Tibial nerve (tissue), 4 donors: ENCODE measurements around the gene SPECC1. TPM values are rescaled to one million over a fixed set of nuclear protein-coding genes. Genes with fewer than 3 reads are reported as not detected.

ENCODE experiments used
- DNase-seq, 2 donors: peaks; one replicate each; pipeline ENCODE4 v3.0.0-alpha.2; 2019; ENCODE audit warnings: low spot score in 2 of 2
- H3K27ac ChIP-seq, 4 donors: fragments of 200-600 bp; sonication (generic) in 3 of 4; one replicate each; pipeline ENCODE4 v1.5.1; 2017 to 2019; ENCODE audit warnings: mild to moderate bottlenecking in 1 of 4
- H3K27me3 ChIP-seq, 2 donors: fragments of 200-600 bp; sonication (generic) in 1 of 2; one replicate each; pipeline versions ENCODE4 v1.5.1 to v1.6.0; 2017 to 2019
- H3K36me3 ChIP-seq, 3 donors: fragments of 200-600 bp; sonication (generic); one replicate each; pipeline ENCODE4 v1.5.1; 2018 to 2019
- H3K4me1 ChIP-seq, 4 donors: fragments of 200-600 bp; sonication (generic) in 3 of 4; one replicate each; pipeline ENCODE4 v1.5.1; 2017 to 2019
- H3K4me3 ChIP-seq, 4 donors: fragments of 200-600 bp; sonication (generic) in 3 of 4; one replicate each; pipeline ENCODE4 v1.5.1; 2017 to 2019; ENCODE audit warnings: mild to moderate bottlenecking in 1 of 4, moderate library complexity in 1 of 4
- H3K9me3 ChIP-seq, 4 donors: fragments of 200-600 bp; sonication (generic) in 3 of 4; one replicate each; pipeline ENCODE4 v1.5.1; 2017 to 2019
- EP300 ChIP-seq, 2 donors: sonication (generic); formaldehyde crosslinking; IDR thresholded peaks; one replicate each; pipeline ENCODE4 v1.6.1; 2017; ENCODE audit warnings: antibody characterized with exemption in 2 of 2, mild to moderate bottlenecking in 1 of 2
- POLR2A ChIP-seq, 2 donors: fragments of 450-650 bp; IDR thresholded peaks; one replicate each; pipeline ENCODE4 v1.6.1; 2017; ENCODE audit warnings: antibody characterized with exemption in 2 of 2, mild to moderate bottlenecking in 2 of 2, moderate library complexity in 2 of 2
- WGBS, 2 donors: methylation state at CpG; one replicate each; pipeline ENCODE4 v1.1.5; 2018; 5-methylcytosine and 5-hydroxymethylcytosine counted together
- total RNA-seq, 4 donors: library from RNA; depleted of rRNA; stranded (reverse); fragments of >200 nt; gene quantifications; one replicate each; pipeline ENCODE4 v1.1.0, GENCODE V29; 2016
- TF ChIP-seq, protein P1 (sequence below), 5 experiments: fragments of 200-600 bp in 3 of 5; fragments of 450-650 bp in 2 of 5; sonication (generic) in 3 of 5; IDR thresholded peaks; one replicate each; pipeline ENCODE4 v1.5.1; 2016 to 2019; ENCODE audit warnings: antibody characterized with exemption in 5 of 5, mild to moderate bottlenecking in 3 of 5, moderate library complexity in 2 of 5

SPECC1 gene
- total RNA-seq, 4 donors from 2014 or later: 63.2 to 139 (median 98.1) TPM

DNA sequence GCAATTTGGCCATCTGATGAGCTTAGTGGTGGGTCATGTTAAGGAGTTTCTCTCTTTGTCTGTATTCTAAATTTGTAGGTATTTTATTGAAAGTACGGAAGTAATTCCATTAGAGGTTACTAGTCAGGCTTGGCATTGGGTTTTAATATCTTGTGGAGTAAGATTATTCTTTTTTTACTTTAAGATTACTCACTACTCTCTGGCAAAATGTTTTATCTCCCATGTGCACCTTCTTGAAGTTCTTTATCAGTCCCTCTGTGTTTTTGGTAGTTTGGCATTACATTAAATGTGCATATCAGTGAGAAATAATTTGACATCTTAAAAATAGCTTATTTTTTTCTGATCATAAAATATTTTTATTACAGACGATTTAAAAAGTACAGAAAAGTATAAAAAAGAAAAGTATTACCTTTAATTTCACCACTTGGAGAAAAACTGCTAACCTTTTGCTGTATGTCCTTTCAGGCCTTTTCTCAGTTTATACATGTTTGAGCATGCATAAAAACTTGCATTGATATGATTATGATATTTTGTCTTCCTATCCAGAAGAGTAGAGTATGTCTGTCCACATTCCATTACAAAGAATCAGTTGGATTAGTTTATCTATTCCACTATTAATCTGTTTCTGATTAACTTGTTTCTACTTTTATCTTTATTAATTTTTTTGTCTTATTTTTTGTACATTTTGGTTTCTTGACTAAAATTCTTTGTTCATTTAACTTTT is 198.3 kb downstream of the SPECC1 start:
- DNase-seq: no peak
- TF ChIP-seq, protein P1, sequence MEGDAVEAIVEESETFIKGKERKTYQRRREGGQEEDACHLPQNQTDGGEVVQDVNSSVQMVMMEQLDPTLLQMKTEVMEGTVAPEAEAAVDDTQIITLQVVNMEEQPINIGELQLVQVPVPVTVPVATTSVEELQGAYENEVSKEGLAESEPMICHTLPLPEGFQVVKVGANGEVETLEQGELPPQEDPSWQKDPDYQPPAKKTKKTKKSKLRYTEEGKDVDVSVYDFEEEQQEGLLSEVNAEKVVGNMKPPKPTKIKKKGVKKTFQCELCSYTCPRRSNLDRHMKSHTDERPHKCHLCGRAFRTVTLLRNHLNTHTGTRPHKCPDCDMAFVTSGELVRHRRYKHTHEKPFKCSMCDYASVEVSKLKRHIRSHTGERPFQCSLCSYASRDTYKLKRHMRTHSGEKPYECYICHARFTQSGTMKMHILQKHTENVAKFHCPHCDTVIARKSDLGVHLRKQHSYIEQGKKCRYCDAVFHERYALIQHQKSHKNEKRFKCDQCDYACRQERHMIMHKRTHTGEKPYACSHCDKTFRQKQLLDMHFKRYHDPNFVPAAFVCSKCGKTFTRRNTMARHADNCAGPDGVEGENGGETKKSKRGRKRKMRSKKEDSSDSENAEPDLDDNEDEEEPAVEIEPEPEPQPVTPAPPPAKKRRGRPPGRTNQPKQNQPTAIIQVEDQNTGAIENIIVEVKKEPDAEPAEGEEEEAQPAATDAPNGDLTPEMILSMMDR (IDR thresholded peaks at IDR 0.05): no peak
- no peak for TF ChIP-seq EP300 (IDR thresholded peaks at IDR 0.05)
- no peak for TF ChIP-seq POLR2A (IDR thresholded peaks at IDR 0.05)
- Histone ChIP-seq H3K9me3 (no peaks in the 10 kb centered on the region), H3K36me3 (peaks cover 0 to 31% (median 0%) of the 10 kb centered on the region in 3 donors), H3K4me3 (no peak overlapping the region), H3K4me1 (peaks cover 0 to 16% (median 0%) of the 10 kb centered on the region in 4 donors), H3K27ac (no peak overlapping the region), H3K27me3 (no peaks in the 10 kb centered on the region)
- WGBS, 2 donors: 82 to 85% methylated on average over 2 of the region's 2 CpGs

DNA sequence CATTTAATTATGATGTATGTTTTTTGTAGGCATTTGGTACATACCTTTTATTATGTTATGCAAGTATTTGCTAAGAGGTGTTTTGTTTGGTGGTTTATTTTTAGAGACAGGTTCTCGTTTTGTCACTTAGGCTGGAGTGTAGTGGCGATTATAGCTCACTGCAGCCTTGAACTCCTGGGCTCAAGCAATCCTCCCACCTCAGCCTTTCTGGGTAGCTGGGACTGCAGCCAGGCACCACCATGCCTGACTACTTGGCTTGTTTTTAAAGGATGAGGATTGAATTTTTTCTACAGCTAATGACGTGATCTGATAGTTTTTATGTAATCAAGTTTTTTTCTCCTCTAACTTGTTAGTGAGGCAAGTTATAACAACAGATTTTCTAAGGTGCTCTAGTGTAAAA is 199.6 kb downstream of the SPECC1 start:
- no peak for DNase-seq
- Histone ChIP-seq H3K36me3 (peaks cover 0 to 31% (median 0%) of the 10 kb centered on the region in 3 donors), H3K27me3 (no peaks in the 10 kb centered on the region), H3K9me3 (no peaks in the 10 kb centered on the region), H3K27ac (no peak overlapping the region), H3K4me3 (no peak overlapping the region), H3K4me1 (peaks cover 0 to 16% (median 0%) of the 10 kb centered on the region in 4 donors)
- 77 to 84% methylated on average over 3 of the region's 3 CpGs for WGBS, 2 donors
- no peak for TF ChIP-seq EP300 (IDR thresholded peaks at IDR 0.05)
- TF ChIP-seq, protein P1 (IDR thresholded peaks at IDR 0.05): no peak
- no peak for TF ChIP-seq POLR2A (IDR thresholded peaks at IDR 0.05)

DNA sequence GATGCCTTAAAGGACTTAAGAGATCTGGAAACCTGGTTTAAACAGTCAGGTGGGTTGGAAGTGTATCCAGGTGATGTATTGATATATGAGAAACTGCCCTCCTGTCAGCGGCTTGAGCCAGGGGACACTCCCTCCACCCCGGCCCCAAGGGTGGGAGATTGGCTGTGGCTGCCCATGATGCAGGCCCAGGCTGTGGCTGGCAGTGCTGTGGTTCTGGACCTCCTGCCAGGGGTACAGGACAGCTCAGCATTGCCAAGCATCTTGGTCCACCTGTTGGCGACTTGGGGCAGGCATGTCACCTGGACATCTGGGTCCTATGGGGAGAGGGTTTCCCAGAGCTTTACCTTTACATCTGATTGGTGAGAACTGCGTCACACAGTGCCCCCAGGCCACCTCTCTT is 201.0 kb downstream of the SPECC1 start:
- no peaks in the 10 kb centered on the region for H3K27me3 ChIP-seq
- 91 to 95% methylated on average over 4 of the region's 4 CpGs for WGBS, 2 donors
- no peak overlapping the region for H3K4me3 ChIP-seq
- peaks cover 0 to 16% (median 0%) of the 10 kb centered on the region in 4 donors for H3K4me1 ChIP-seq
- TF ChIP-seq EP300 (IDR thresholded peaks at IDR 0.05): no peak
- TF ChIP-seq POLR2A (IDR thresholded peaks at IDR 0.05): no peak
- TF ChIP-seq, protein P1 (IDR thresholded peaks at IDR 0.05): no peak
- no peaks in the 10 kb centered on the region for H3K9me3 ChIP-seq
- H3K36me3 ChIP-seq: peaks cover 0 to 21% (median 0%) of the 10 kb centered on the region in 3 donors
- no peak for DNase-seq
- H3K27ac ChIP-seq: no peak overlapping the region

DNA sequence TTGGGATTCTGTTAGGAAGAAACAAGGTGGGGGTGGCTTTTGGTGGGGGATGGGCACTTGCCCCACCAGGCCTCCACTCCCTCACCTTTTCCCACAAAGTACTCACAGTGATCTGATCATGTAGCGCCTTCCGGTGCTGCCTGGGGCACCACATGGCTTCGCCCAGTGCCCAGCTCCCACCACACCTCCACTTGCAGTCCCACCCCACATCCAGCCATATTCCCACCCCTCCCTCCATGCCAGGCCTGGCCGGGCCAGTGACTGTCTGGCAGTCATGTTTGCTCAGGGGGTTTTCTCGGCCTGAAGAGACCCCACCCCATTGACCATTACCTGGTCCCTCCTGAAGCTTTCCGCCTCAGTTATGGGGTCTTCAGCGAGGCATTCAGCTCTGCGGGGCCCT is 201.5 kb downstream of the SPECC1 start:
- no peaks in the 10 kb centered on the region for H3K9me3 ChIP-seq
- no peak for DNase-seq
- no peak overlapping the region for H3K27ac ChIP-seq
- TF ChIP-seq, protein P1 (IDR thresholded peaks at IDR 0.05): no peak
- TF ChIP-seq EP300 (IDR thresholded peaks at IDR 0.05) (no peak), POLR2A (IDR thresholded peaks at IDR 0.05) (no peak)
- no peaks in the 10 kb centered on the region for H3K27me3 ChIP-seq
- H3K4me1 ChIP-seq: peaks cover 0 to 16% (median 0%) of the 10 kb centered on the region in 4 donors
- WGBS, 2 donors: 95% methylated on average over 8 of the region's 8 CpGs
- peaks cover 0 to 21% (median 0%) of the 10 kb centered on the region in 3 donors for H3K36me3 ChIP-seq
- no peak overlapping the region for H3K4me3 ChIP-seq

DNA sequence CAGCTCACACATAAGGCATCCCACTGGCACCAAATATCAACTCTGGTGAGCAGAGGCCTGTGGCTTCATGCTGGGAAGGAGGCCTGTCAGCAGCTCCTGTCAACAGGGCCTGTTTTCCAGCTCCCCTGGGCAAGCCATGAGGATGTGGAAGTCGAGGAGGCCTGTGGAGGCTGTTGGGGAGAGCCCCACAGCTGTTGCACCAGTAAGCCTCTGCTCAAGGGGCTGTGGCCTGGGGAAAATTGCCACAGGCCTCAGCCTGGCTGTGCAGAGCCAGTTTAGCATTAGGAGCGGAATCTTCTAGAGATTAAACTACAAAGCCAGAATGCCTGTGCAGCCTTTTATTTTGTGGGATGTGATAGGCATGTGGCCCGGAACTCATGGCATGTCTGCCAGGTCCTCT is 202.1 kb downstream of the SPECC1 start:
- Histone ChIP-seq H3K4me1 (peaks cover 0 to 9% (median 0%) of the 10 kb centered on the region in 4 donors), H3K36me3 (peaks cover 0 to 21% (median 0%) of the 10 kb centered on the region in 3 donors), H3K27ac (no peak overlapping the region), H3K9me3 (no peaks in the 10 kb centered on the region), H3K27me3 (no peaks in the 10 kb centered on the region), H3K4me3 (no peak overlapping the region)
- 70 to 76% methylated on average over 2 to 3 of the region's 3 CpGs for WGBS, 2 donors
- DNase-seq: no peak
- no peak for TF ChIP-seq POLR2A (IDR thresholded peaks at IDR 0.05)
- no peak for TF ChIP-seq EP300 (IDR thresholded peaks at IDR 0.05)
- TF ChIP-seq, protein P1 (IDR thresholded peaks at IDR 0.05): no peak
